GM21360 (cell line): ENCODE measurements around the gene DDIAS.
"Not testable (repeated sequence)": the region's sequence is repeated elsewhere in the genome, so short reads cannot be mapped to it uniquely, and the experiment has no call there.

Source experiments
- ATAC-seq: cut with Tn5 transposase; IDR thresholded peaks from one replicate; pipeline ENCODE4 v1.9.1; 2021; ENCODE audit warnings: mild to moderate bottlenecking, moderate library complexity; ENCODE audit not compliant: unreplicated experiment

The DDIAS gene

GRCh38 chr11:82922396-82923173, 21.0 kb downstream of the DDIAS start:
- not testable (repeated sequence) for ATAC-seq

- ATAC-seq: peak; percentile 69
Observed at GRCh38 chr11:82924522-82925224, 23.1 kb downstream of the DDIAS start.

- ATAC-seq: peak; percentile 61
Observed at GRCh38 chr11:82927264-82927880, 25.8 kb downstream of the DDIAS start.

GRCh38 chr11:82929121-82929520, 27.6 kb downstream of the DDIAS start:
- ATAC-seq: no peak

GRCh38 chr11:82930229-82930628, 28.7 kb downstream of the DDIAS start:
- ATAC-seq: peak; percentile 53

- ATAC-seq: no peak
Observed at GRCh38 chr11:82930734-82931133, 29.2 kb downstream of the DDIAS start.

- ATAC-seq: no peak
Observed at GRCh38 chr11:82932564-82932963, 31.0 kb downstream of the DDIAS start.

GRCh38 chr11:82936261-82936660, 34.7 kb downstream of the DDIAS start:
- ATAC-seq: no peak

GRCh38 chr11:82937554-82937953, 36.0 kb downstream of the DDIAS start:
- no peak for ATAC-seq

- no peak for ATAC-seq
Observed at GRCh38 chr11:82939456-82939855, 37.9 kb downstream of the DDIAS start.

GRCh38 chr11:82942376-82942775, 40.8 kb downstream of the DDIAS start:
- no peak for ATAC-seq

- ATAC-seq: not testable (repeated sequence)
Observed at GRCh38 chr11:82943430-82943829, 41.9 kb downstream of the DDIAS start.

GRCh38 chr11:82944198-82944597, 42.7 kb downstream of the DDIAS start:
- ATAC-seq: no peak

GRCh38 chr11:82945041-82945440, 43.5 kb downstream of the DDIAS start:
- ATAC-seq: not testable (repeated sequence)

- ATAC-seq: no peak
Observed at GRCh38 chr11:82945682-82946081, 44.1 kb downstream of the DDIAS start.

GRCh38 chr11:82949352-82949751, 47.8 kb downstream of the DDIAS start:
- ATAC-seq: no peak

- not testable (repeated sequence) for ATAC-seq
Observed at GRCh38 chr11:82950502-82950901, 49.0 kb downstream of the DDIAS start.

- not testable (repeated sequence) for ATAC-seq
Observed at GRCh38 chr11:82955736-82956453, 54.4 kb downstream of the DDIAS start.

GRCh38 chr11:82959987-82960778, 58.6 kb downstream of the DDIAS start:
- ATAC-seq: peak; percentile 91

GRCh38 chr11:82960779-82961143, 59.2 kb downstream of the DDIAS start:
- peak; percentile 12 for ATAC-seq
